Measurements from ENCODE around the gene MGAT4B. TPM values are rescaled to one million over a fixed set of nuclear protein-coding genes. Genes with fewer than 3 reads are reported as not detected.
A peak's percentile ranks its signal among the peaks of the same experiment; 100 is the strongest.

Gene MGAT4B
- total and polyA plus RNA-seq, 2 of the 13 experiments (the other 11 are each of a cell fraction or from before 2014, with no cell fraction given) = 93.5 to 130 TPM

GRCh38 chr5:179818746-179819295, 12.2 kb upstream of the MGAT4B start (continued):
- no peak; the same call in none of the 2 replicates for TF ChIP-seq HMGXB3 (CRISPR knock-in tag; IDR thresholded peaks at IDR 0.05; ENCODE audit: borderline replicate concordance)
- TF ChIP-seq CENPBD1 (CRISPR knock-in tag; IDR thresholded peaks at IDR 0.05; ENCODE audit: borderline replicate concordance, low read depth) = no peak; the same call in none of the 2 replicates
- 0 out of 2 replicates have a peak, but pooled peaks have one; percentile 74 for TF ChIP-seq ZBTB39 (CRISPR knock-in tag; IDR thresholded peaks at IDR 0.05)
- TF ChIP-seq STAT6 (CRISPR knock-in tag; IDR thresholded peaks at IDR 0.05; ENCODE audit: borderline replicate concordance) = no peak
- TF ChIP-seq MED13 (CRISPR knock-in tag; IDR thresholded peaks at IDR 0.05) = peak; percentile 94; the same call in 1 of the 2 replicates
- peak; percentile 87 for TF ChIP-seq ZNF292 (CRISPR knock-in tag; IDR thresholded peaks at IDR 0.05; ENCODE audit: borderline replicate concordance, low read depth)
- 0 out of 2 replicates have a peak, but pooled peaks have one; percentile 57 for TF ChIP-seq DPF2 (CRISPR knock-in tag; IDR thresholded peaks at IDR 0.05; ENCODE audit: borderline replicate concordance, low read depth)
- peak; percentile 67; the same call in 1 of the 2 replicates for TF ChIP-seq FLYWCH1 (CRISPR knock-in tag; IDR thresholded peaks at IDR 0.05)
- no peak for TF ChIP-seq NR3C1 (CRISPR knock-in tag; IDR thresholded peaks at IDR 0.05)
- peak; percentile 73; the same call in 1 of the 2 replicates for TF ChIP-seq ZNF552 (CRISPR knock-in tag; IDR thresholded peaks at IDR 0.05; ENCODE audit: borderline replicate concordance)
- 0 out of 2 replicates have a peak, but pooled peaks have one; percentile 16 for TF ChIP-seq ONECUT2 (CRISPR knock-in tag; IDR thresholded peaks at IDR 0.05)
- TF ChIP-seq PHF8 (CRISPR knock-in tag; IDR thresholded peaks at IDR 0.05) = peak; percentile 72
- TF ChIP-seq ELF1 (CRISPR knock-in tag; IDR thresholded peaks at IDR 0.05) = peak; percentile 78
- TF ChIP-seq TBP (CRISPR knock-in tag; IDR thresholded peaks at IDR 0.05) = no peak
- peak; percentile 80; the same call in 1 of the 2 replicates for TF ChIP-seq CCDC6 (CRISPR knock-in tag; IDR thresholded peaks at IDR 0.05)
- peak; percentile 76; the same call in 1 of the 2 replicates for TF ChIP-seq NCOR1 (IDR thresholded peaks at IDR 0.05; ENCODE audit: borderline replicate concordance, low read length)
- 0 out of 2 replicates have a peak, but pooled peaks have one; percentile 20 for TF ChIP-seq ZNF235 (CRISPR knock-in tag; IDR thresholded peaks at IDR 0.05; ENCODE audit: borderline replicate concordance)
- peak; percentile 78; the same call in 1 of the 2 replicates for TF ChIP-seq ZSCAN22 (CRISPR knock-in tag; IDR thresholded peaks at IDR 0.05)

All from HepG2 (cell line).